Hepatocyte (in vitro differentiated cells): Measurements from ENCODE around the gene EEF1AKMT2. TPM values are rescaled to one million over a fixed set of nuclear protein-coding genes. Genes with fewer than 3 reads are reported as not detected.
"Not testable (repeated sequence)": the region's sequence is repeated elsewhere in the genome, so short reads cannot be mapped to it uniquely, and the experiment has no call there.

ENCODE experiments used
- DNase-seq: peaks from one replicate; pipeline ENCODE4 v3.0.0-alpha.2; 2016; ENCODE audit warnings: low spot score
- H2AFZ ChIP-seq: fragments of 200-600 bp; sonication (generic); 2 replicates; pipeline ENCODE4 v1.6.0; 2016; ENCODE audit warnings: antibody characterized with exemption, mild to moderate bottlenecking
- H3K27ac ChIP-seq: fragments of 200-600 bp; sonication (generic); 2 replicates; pipeline ENCODE4 v1.5.1; 2016; ENCODE audit warnings: mild to moderate bottlenecking
- H3K27me3 ChIP-seq: fragments of 200-600 bp; sonication (generic); 2 replicates; pipeline ENCODE4 v1.6.1; 2016
- H3K36me3 ChIP-seq: fragments of 200-600 bp; sonication (generic); replicated peaks from 2 replicates; pipeline ENCODE4 v1.5.1; 2016; ENCODE audit warnings: low read depth; ENCODE audit not compliant: insufficient read depth
- H3K4me1 ChIP-seq: fragments of 200-600 bp; sonication (generic); 2 replicates; pipeline ENCODE4 v1.5.1; 2016; ENCODE audit warnings: mild to moderate bottlenecking, moderate library complexity; ENCODE audit not compliant: insufficient read depth
- H3K4me2 ChIP-seq: fragments of 200-600 bp; sonication (generic); 2 replicates; pipeline ENCODE4 v1.6.0; 2016
- H3K4me3 ChIP-seq: fragments of 200-600 bp; sonication (generic); 2 replicates; pipeline ENCODE4 v1.5.1; 2016; ENCODE audit warnings: mild to moderate bottlenecking
- H3K79me2 ChIP-seq: fragments of 200-600 bp; sonication (generic); 2 replicates; pipeline ENCODE4 v1.6.0; 2017; ENCODE audit warnings: mild to moderate bottlenecking
- H3K9me2 ChIP-seq: fragments of 200-600 bp; sonication (generic); replicated peaks from 2 replicates; pipeline ENCODE4 v1.6.0; 2017; ENCODE audit warnings: mild to moderate bottlenecking; ENCODE audit not compliant: insufficient read depth
- H3K9me3 ChIP-seq: fragments of 200-600 bp; sonication (generic); 2 replicates; pipeline ENCODE4 v1.5.1; 2016; ENCODE audit warnings: low read depth, mild to moderate bottlenecking
- H4K20me1 ChIP-seq: fragments of 200-600 bp; sonication (generic); 2 replicates; pipeline ENCODE4 v1.6.0; 2016; ENCODE audit warnings: mild to moderate bottlenecking; ENCODE audit not compliant: insufficient read depth, poor library complexity, severe bottlenecking
- EZH2 ChIP-seq: fragments of 200-600 bp; sonication (generic); IDR thresholded peaks from 2 replicates; pipeline ENCODE4 v1.6.1; 2016; ENCODE audit warnings: antibody characterized with exemption, mild to moderate bottlenecking, borderline replicate concordance
- EZH2phosphoT487 ChIP-seq: fragments of 200-600 bp; sonication (generic); IDR thresholded peaks from one replicate; pipeline ENCODE4 v1.6.1; 2018; ENCODE audit warnings: antibody characterized with exemption, mild to moderate bottlenecking, low read depth, moderate library complexity; ENCODE audit not compliant: unreplicated experiment, severe bottlenecking
- WGBS: methylation state at CpG from one replicate; pipeline ENCODE4 v1.1.6; 2016; ENCODE audit warnings: low lambda C conversion rate; ENCODE audit errors: missing lambda C conversion rate; 5-methylcytosine and 5-hydroxymethylcytosine counted together
- polyA plus RNA-seq: library from polyadenylated mRNA; unstranded; fragments of >200 nt; fragmentation: Nextera tagmentation; extraction: Ambion mirVana; gene quantifications from 2 replicates; pipeline ENCODE4 v1.2.1, GENCODE V29; 2016
- total RNA-seq: library from RNA; depleted of rRNA; stranded (reverse); fragments of >200 nt; gene quantifications from 2 replicates; pipeline ENCODE4 v1.2.3, GENCODE V29; 2014
- TF ChIP-seq, protein P1 (sequence below): fragments of 200-600 bp; sonication (generic); IDR thresholded peaks from 2 replicates; pipeline ENCODE4 v1.5.1; 2016; ENCODE audit warnings: antibody characterized with exemption, mild to moderate bottlenecking; ENCODE audit not compliant: poor library complexity

EEF1AKMT2 gene
- total and polyA plus RNA-seq, 2 experiments from 2014 or later, result 9.8 to 10.5 TPM

DNA sequence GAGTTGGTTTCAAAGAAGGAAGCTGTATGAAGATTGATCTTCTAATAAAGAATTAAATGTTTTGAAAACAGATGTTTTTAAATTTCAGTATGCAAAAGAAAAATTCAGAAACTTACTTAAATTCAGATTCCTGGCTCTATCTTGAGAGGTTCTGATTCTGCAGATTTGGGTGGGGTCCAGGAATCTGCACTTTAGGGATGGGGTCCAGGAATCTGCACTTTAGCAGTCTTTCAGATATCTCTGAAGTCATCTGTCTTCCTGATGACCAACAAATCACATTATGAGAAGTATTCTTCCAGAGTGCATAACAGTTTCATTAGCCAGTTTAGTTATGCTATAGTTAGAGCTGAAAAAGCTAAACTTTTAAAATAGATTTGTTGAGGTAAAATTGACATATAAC, 34.0 kb upstream of the EEF1AKMT2 start:
- no peak for DNase-seq
- no peaks in the 10 kb centered on the region for H4K20me1 ChIP-seq
- H3K79me2 ChIP-seq, result no peaks in the 10 kb centered on the region
- H3K9me2 ChIP-seq, result no peaks in the 10 kb centered on the region
- no peak overlapping the region for H3K27ac ChIP-seq
- H2AFZ ChIP-seq, result no peak overlapping the region
- no peaks in the 10 kb centered on the region for H3K4me1 ChIP-seq
- no peaks in the 10 kb centered on the region for H3K9me3 ChIP-seq
- H3K4me2 ChIP-seq, result no peak overlapping the region
- no peaks in the 10 kb centered on the region for H3K36me3 ChIP-seq
- H3K27me3 ChIP-seq, result no peaks in the 10 kb centered on the region
- H3K4me3 ChIP-seq, result no peak overlapping the region
- TF ChIP-seq EZH2, result no peak
- TF ChIP-seq EZH2phosphoT487, result no peak
- TF ChIP-seq, protein P1, sequence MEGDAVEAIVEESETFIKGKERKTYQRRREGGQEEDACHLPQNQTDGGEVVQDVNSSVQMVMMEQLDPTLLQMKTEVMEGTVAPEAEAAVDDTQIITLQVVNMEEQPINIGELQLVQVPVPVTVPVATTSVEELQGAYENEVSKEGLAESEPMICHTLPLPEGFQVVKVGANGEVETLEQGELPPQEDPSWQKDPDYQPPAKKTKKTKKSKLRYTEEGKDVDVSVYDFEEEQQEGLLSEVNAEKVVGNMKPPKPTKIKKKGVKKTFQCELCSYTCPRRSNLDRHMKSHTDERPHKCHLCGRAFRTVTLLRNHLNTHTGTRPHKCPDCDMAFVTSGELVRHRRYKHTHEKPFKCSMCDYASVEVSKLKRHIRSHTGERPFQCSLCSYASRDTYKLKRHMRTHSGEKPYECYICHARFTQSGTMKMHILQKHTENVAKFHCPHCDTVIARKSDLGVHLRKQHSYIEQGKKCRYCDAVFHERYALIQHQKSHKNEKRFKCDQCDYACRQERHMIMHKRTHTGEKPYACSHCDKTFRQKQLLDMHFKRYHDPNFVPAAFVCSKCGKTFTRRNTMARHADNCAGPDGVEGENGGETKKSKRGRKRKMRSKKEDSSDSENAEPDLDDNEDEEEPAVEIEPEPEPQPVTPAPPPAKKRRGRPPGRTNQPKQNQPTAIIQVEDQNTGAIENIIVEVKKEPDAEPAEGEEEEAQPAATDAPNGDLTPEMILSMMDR, result no peak

DNA sequence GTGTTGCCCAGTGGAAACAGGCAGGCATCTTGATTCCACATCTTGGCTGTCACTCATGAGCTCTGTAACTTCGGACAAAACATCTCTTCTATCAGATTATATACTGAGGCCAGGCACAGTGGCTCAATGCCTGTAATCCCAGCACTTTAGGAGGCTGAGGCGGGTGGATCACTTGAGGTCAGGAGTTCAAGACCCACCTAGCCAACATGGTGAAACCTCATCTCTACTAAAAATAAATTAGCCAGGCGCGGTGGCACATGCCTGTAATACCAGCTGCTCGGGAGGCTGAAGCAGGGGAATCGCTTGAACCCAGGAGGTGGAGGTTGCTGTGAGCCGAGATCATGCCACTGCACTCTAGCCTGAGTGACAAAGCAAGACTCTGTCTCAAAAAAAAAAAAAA, 33.2 kb upstream of the EEF1AKMT2 start:
- H3K36me3 ChIP-seq, DNase-seq, H3K9me2 ChIP-seq, H3K4me2 ChIP-seq, H2AFZ ChIP-seq, H3K4me1 ChIP-seq, H4K20me1 ChIP-seq, H3K27ac ChIP-seq, H3K9me3 ChIP-seq, H3K27me3 ChIP-seq, H3K4me3 ChIP-seq, H3K79me2 ChIP-seq: not testable (repeated sequence)
- WGBS, result 94% methylated on average over 7 of the region's 7 CpGs

DNA sequence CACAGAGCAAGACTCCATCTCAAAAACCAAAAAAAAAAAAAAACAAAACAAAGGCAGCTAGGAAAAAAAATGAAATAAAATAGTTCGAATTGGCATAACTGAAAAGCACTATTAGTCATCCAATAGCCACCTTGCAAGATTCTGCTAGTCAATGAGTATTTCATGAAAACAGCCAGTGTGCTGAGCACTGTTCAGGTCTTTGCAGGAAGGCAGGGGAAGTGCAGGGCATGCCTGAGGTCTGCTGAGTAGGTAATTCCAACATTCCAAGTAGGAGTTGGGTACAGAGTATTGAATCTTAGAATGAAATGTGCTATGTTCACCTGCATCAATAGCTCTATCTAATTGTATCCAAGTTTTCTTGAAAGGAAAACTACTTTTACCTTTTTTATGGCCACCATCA, 32.8 kb upstream of the EEF1AKMT2 start:
- H2AFZ ChIP-seq, result no peak overlapping the region
- no peaks in the 10 kb centered on the region for H3K4me1 ChIP-seq
- whole genome bisulfite sequencing, result 100% methylated on average over 1 of the region's 1 CpG
- H3K79me2 ChIP-seq, result no peaks in the 10 kb centered on the region
- no peak overlapping the region for H3K4me2 ChIP-seq
- H3K27me3 ChIP-seq, result no peaks in the 10 kb centered on the region
- no peaks in the 10 kb centered on the region for H3K36me3 ChIP-seq
- TF ChIP-seq, protein P1, result no peak
- TF ChIP-seq EZH2phosphoT487 (no peak), EZH2 (no peak)
- H3K9me3 ChIP-seq, result no peaks in the 10 kb centered on the region
- H3K9me2 ChIP-seq, result no peaks in the 10 kb centered on the region
- no peak overlapping the region for H3K4me3 ChIP-seq
- H3K27ac ChIP-seq, result no peak overlapping the region
- DNase-seq, result no peak
- H4K20me1 ChIP-seq, result no peaks in the 10 kb centered on the region

DNA sequence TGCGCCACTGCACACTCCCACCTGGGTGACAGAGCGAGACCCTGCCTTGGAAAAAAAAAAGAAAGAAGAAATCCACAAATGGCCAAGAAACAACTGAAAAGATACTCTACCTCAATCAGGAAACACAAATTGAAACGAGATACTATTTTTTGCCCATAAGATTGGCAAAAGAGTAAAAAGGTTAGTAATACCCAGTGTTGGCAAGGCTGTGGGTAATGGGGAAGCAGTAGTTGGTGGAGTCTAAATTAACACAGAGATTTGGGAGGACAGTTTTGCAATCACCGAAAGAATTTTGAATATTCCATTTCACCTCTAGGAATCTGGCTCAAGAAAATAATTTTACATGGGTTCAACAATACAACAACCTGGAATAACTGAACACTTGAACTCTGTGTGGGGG, 29.8 kb upstream of the EEF1AKMT2 start:
- no peaks in the 10 kb centered on the region for H3K27me3 ChIP-seq
- no peaks in the 10 kb centered on the region for H3K36me3 ChIP-seq
- H3K4me2 ChIP-seq, result no peak overlapping the region
- TF ChIP-seq EZH2phosphoT487 (no peak), EZH2 (no peak)
- TF ChIP-seq, protein P1, result no peak
- H3K9me2 ChIP-seq, result no peaks in the 10 kb centered on the region
- no peak for DNase-seq
- no peak overlapping the region for H3K4me3 ChIP-seq
- H3K27ac ChIP-seq, result no peak overlapping the region
- WGBS, result 99% methylated on average over 4 of the region's 4 CpGs
- H2AFZ ChIP-seq, result no peak overlapping the region
- H3K4me1 ChIP-seq, result no peaks in the 10 kb centered on the region
- H3K79me2 ChIP-seq, result no peaks in the 10 kb centered on the region
- H4K20me1 ChIP-seq, result no peaks in the 10 kb centered on the region
- H3K9me3 ChIP-seq, result no peaks in the 10 kb centered on the region
